HG02623 (cell line): ENCODE data around the gene SIX4.

ENCODE experiments used
- ATAC-seq: cut with Tn5 transposase; IDR thresholded peaks from one replicate; pipeline ENCODE4 v1.9.1; 2021; ENCODE audit warnings: moderate library complexity; ENCODE audit not compliant: unreplicated experiment

SIX4 gene

DNA sequence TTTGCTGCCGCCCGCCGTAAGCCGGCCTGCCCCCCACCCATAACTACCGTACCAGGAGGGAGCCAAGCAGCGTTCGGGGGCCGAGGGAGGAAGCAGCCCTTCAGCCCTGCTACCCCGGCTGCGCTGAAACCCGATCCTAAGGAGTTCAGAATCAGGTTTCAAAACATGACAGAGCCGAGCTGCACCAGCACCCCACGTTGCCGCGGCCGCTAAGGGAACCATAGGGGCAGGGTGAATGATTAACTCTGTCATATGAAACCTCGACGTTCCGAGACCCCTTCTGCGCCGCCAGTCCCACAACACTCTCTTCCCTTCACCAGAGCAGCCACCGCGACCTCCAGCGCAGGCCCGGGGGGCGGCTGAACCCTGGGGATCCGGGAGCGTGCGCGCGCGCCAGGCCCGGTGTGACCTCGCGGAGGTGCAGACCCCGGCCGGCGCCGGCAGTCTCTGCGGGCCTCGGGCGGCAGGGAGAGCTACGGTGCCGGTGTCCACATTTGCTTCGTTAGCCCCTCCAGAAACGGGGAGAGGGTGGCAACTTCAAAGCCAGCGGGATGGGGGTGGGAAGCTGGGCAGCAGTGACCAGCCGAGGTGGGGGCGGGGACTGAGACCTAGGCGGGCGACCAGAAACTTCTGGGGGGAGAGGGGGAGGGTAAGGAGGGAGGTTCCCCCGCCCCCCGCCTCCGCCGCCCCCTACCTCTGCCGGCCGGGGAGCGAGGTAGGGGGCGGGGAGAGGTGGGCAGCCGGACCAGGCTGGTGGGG is 1.6 kb downstream of the SIX4 start:
- ATAC-seq: no peak

- ATAC-seq: no peak
These were observed 2.1 kb downstream of the SIX4 start for GRCh38 chr14:60722107-60722356.

- no peak for ATAC-seq
These were observed 2.6 kb downstream of the SIX4 start for GRCh38 chr14:60721326-60722106.

GRCh38 chr14:60720962-60721325 is 3.2 kb downstream of the SIX4 start:
- ATAC-seq: no peak

GRCh38 chr14:60720391-60720790 is 3.8 kb downstream of the SIX4 start:
- ATAC-seq: no peak

DNA sequence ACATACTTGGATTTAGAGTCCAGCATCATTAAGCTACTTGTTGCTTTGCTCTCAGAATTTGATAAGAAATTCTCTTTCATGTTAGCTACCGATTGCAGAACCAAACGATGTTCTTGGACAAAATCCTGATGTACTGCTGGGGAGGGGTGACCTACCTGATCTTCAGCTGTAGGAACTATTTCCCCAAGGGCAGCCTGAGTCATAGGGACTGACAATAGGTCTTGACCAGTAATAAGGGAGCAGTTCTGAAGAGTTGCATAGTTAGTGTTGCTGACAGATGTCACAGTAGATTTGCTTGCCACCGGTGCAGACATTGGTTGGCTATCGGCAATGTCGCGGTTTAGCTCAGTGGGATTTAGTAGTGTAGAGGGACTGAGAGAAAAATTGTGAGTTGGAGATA is 10.6 kb downstream of the SIX4 start:
- ATAC-seq: no peak

GRCh38 chr14:60710494-60710893 is 13.7 kb downstream of the SIX4 start:
- no peak for ATAC-seq

- no peak for ATAC-seq
These were observed 16.3 kb downstream of the SIX4 start for GRCh38 chr14:60707858-60708257.

DNA sequence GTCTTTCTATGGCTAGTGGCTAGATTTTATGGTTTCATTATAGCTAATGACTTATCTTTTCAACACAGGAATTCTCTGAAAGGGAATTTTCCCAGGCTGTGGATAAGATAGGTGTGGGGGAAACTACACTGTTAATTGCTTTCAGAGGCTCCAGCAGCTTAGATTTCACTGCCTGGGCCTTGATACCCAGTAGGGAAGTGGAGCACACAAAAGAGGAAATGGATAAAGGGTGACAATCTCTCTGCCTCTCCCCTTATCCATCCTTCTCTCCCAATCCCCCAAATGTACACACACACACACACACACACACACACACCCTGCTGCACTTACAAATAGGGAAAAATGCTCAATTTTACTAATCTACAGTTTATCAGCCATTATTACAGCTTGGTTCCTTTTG is 19.1 kb downstream of the SIX4 start:
- no peak for ATAC-seq

DNA sequence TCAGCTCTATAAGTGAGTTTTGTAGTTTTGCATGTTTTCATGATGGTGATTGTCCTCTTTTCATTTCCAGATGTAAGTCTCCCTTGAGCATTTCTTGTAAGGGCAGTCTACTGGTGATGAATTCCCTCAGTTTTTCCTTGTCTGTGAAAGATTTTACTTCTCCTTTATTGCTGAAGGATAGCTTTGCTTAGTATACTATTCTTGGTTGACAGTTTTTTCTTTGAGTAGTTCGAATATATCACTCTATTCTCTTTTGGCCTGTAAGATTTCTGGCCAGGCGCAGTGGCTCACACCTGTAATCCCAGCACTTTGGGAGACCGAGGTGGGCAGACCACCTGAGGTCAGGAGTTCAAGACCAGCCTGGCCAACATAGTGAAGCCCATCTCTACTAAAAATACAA is 23.6 kb downstream of the SIX4 start:
- ATAC-seq: no peak

GRCh38 chr14:60695327-60695726 is 28.8 kb downstream of the SIX4 start:
- ATAC-seq: no peak

- ATAC-seq: no peak
These were observed 32.6 kb downstream of the SIX4 start for GRCh38 chr14:60691383-60692113.

DNA sequence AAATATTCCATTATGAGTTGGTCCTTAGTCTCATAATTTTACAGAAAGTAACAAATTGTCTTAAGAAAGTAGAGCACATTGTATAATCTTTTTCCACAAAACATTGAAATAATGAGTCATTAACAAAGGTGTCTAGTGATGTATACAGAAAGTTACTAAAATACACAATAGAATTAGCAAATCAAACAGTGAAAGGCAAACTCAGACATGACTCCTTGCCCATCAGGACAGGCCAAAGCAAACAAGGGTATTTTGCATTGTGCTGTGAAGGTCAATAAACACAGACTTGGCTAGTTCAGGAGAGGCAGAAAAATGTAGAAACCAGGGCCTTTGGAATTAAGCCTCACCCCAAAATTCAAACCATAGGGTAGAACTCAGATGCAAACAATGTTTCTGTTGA is 37.3 kb downstream of the SIX4 start:
- ATAC-seq: no peak

GRCh38 chr14:60684203-60684602 is 39.9 kb downstream of the SIX4 start:
- ATAC-seq: no peak

DNA sequence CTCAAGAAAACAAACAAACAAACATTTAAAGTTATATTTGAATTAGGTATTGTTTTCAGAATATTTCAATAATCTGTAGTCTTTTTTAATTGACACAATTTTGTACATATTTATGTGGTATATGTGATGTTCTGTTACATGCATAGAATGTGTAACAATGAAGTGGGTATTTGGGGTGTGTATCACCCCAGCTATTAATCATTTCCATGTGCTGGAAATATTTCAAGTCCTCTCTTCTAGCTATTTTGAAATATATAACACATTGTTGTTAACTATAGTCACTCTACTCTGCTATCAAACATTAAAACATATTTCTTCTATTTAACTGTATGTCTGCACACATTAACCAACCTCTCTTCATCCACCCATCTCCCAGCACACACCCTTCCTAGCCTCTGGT is 42.9 kb downstream of the SIX4 start:
- ATAC-seq: no peak

DNA sequence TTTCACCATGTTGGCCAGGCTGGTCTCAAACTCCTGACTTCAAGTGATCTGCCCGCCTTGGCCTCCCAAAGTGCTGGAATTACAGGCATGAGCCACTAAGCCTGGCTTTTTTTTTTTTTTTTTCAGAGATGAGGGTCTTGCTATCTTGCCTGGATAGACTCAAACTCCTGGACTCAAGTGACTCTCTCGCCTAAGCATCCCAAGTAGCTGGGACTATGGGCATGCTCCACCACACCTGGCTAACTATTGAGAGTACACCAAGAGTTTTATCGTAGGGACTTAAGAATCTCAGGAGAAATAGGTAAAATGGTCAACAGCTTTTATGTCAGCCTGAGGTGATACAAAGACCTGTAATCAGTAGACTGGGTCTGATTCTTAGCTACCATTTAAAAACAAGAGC is 43.6 kb downstream of the SIX4 start:
- no peak for ATAC-seq

DNA sequence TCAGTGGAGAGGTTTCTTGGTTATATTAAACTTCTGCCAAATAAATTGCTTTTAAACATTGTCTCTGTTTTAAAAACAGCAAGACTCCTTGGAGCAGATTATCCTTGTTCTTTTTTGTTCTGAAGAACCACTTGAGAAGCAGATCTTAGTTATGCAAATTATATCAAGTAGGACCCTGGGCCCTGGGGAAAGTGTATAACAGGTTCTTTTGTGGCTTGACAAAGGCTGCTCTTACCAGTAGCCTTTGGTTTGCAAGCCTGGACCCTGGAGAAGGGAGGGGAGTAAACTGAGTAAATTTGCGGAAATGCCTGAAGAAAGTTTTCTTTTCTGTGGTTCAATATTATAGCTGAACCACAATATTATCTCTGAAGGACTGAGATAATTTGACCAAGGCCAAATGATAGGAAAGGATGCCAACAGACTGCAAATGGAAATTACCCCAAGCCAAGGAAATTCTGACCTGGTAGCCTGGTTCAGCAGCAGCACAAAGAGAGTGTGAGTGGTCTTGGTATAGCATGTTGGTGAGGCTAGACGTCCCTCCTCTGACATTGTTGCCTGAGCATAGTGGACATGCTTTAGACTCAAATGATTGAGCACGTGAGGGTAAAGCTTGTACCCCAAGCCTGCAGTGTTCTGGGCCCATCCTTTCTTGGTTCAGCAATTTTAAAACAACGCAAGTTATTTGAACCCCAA is 44.4 kb downstream of the SIX4 start:
- no peak for ATAC-seq

DNA sequence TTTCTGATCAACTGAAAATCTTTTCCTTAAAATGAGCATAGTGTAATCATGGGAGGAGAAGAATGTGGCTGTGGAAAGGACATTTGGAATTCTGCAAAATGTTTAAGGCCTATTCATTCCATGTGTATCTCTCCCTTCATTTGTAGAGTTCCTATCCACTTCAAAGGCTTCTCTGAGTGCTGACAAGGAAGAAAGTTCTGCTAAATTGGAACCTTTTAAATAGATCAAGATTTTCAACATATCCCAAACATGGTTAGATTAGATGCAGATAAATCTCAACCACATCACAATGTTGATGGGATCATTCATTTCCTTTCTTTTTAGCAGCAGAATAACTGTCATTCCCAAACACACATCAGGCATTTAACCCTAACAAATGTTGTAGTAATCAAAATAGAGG is 46.5 kb downstream of the SIX4 start:
- ATAC-seq: no peak

- no peak for ATAC-seq
These were observed 53.2 kb downstream of the SIX4 start for GRCh38 chr14:60670989-60671388.

DNA sequence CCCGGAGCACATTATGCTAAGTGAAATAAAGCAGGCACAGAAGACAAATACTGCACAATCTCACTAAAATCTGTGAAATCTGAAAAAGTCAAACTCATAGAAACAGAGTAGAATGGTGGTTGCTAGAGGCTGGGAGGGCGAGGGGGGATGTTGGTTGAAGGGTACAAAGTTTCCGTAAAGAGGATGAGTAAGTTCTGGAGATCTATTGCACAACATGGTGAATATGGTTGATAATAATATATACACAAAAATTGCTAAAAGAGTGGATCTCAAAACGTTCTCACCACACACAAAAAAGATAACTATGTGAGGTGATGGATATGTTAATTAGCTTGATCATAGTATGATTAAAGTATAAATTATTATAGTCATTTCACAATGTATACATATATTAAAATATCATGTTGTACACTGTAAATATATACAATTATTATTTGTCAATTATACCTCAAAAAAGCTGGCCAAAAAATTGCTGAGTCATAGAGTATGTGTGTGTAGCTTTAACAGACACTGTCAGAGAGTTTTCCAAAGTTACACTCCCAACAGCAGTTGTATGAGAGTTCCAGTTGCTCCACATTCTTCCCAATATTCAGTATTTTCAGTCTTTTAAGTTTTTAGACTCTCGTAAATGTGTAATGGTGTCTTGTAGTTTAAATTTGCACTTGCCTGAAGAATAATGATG is 55.6 kb downstream of the SIX4 start:
- no peak for ATAC-seq

DNA sequence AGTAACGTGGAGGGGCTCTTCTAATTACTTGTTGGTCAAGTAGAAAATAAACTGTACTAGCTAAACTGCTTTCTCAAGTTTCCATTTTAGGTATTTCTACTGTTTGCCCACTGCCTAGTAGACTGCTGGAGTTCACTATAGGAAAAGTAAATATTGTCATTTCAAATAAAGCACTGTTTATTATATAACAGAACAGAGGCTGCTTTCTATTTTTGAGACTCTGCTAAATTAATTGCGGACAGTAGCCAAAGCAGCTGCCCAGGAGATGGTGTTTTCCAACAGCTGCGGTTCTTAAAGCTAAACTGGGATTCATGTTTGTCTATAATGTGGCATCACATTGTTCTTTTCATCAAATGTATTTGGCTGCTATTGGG is 59.0 kb downstream of the SIX4 start:
- no peak for ATAC-seq
